Gastrocnemius medialis (tissue), 4 donors: Measurements from ENCODE around the gene OR4N5. TPM values are rescaled to one million over a fixed set of nuclear protein-coding genes. Genes with fewer than 3 reads are reported as not detected.
"Not testable (repeated sequence)": the region's sequence is repeated elsewhere in the genome, so short reads cannot be mapped to it uniquely, and the experiment has no call there.

Source experiments
- ATAC-seq, 2 donors: fragments of 150-250 bp; one replicate each; pipeline ENCODE4 v1.9.1; 2016
- DNase-seq, 2 donors: peaks; one replicate each; pipeline ENCODE4 v3.0.0-alpha.2; 2019
- H3K27ac ChIP-seq, 4 donors: fragments of 200-600 bp; sonication (generic); 1 replicate in 1 of 4; 2 replicates in 3 of 4; pipeline ENCODE4 v1.5.1; 2016 to 2018; ENCODE audit warnings: mild to moderate bottlenecking in 2 of 4, moderate library complexity in 1 of 4
- H3K27me3 ChIP-seq, 3 donors: fragments of 200-600 bp; sonication (generic) in 2 of 3; 1 replicate in 1 of 3; 2 replicates in 2 of 3; pipeline versions ENCODE4 v1.5.1 to v1.6.0; 2016 to 2019; ENCODE audit warnings: mild to moderate bottlenecking in 1 of 3, moderate library complexity in 1 of 3
- H3K36me3 ChIP-seq, 2 donors: fragments of 200-600 bp; sonication (generic) in 1 of 2; one replicate each; pipeline ENCODE4 v1.5.1; 2017 to 2018
- H3K4me1 ChIP-seq, 2 donors: fragments of 200-600 bp; sonication (generic) in 1 of 2; one replicate each; pipeline ENCODE4 v1.5.1; 2016 to 2017; ENCODE audit warnings: mild to moderate bottlenecking in 2 of 2
- H3K4me3 ChIP-seq, 4 donors: fragments of 200-600 bp; sonication (generic) in 3 of 4; 1 replicate in 1 of 4; 2 replicates in 3 of 4; pipeline ENCODE4 v1.5.1; 2016 to 2019; ENCODE audit warnings: mild to moderate bottlenecking in 2 of 4
- H3K9me3 ChIP-seq, 3 donors: fragments of 200-600 bp; sonication (generic) in 2 of 3; 1 replicate in 1 of 3; 2 replicates in 2 of 3; pipeline ENCODE4 v1.5.1; 2016 to 2019
- POLR2A ChIP-seq, 2 donors: fragments of 450-650 bp; IDR thresholded peaks; one replicate each; pipeline ENCODE4 v1.6.1; 2017; ENCODE audit warnings: antibody characterized with exemption in 2 of 2, mild to moderate bottlenecking in 2 of 2, moderate library complexity in 2 of 2
- in situ Hi-C, 4 donors: fragments of 200-750 bp; cut with MboI; loops; one replicate each; pipeline versions ENCODE4 v1.15.0 to v1.8.0; 2017; ENCODE audit warnings: low sequenced_read_pairs in 4 of 4
- intact Hi-C: fragments of 100-400 bp; cut with DNase I; formaldehyde crosslinking; loops from one replicate; pipeline ENCODE4 v1.15.1; 2023; ENCODE audit warnings: low total_unique reads
- total RNA-seq, 4 donors: library from RNA; depleted of rRNA; stranded (reverse); fragments of >200 nt; gene quantifications; one replicate each; pipeline versions ENCODE4 v1.1.0 to v1.2.3, GENCODE V29; 2016
- TF ChIP-seq, protein P1 (sequence below), 5 experiments: fragments of 450-650 bp in 3 of 5; fragments of 200-600 bp in 2 of 5; sonication (generic) in 2 of 5; IDR thresholded peaks in 4 of 5; conservative IDR thresholded peaks in 1 of 5; 1 replicate in 4 of 5; 2 replicates in 1 of 5; pipeline ENCODE4 v1.5.1; 2016 to 2019; ENCODE audit warnings: antibody characterized with exemption in 5 of 5, mild to moderate bottlenecking in 3 of 5, moderate library complexity in 3 of 5

Gene OR4N5
- total RNA-seq, 4 donors from 2014 or later: not detected

- intact Hi-C loops (no loop called here), in situ Hi-C loops (no loop called here)
- no peak for TF ChIP-seq POLR2A (IDR thresholded peaks at IDR 0.05)
- TF ChIP-seq, protein P1, sequence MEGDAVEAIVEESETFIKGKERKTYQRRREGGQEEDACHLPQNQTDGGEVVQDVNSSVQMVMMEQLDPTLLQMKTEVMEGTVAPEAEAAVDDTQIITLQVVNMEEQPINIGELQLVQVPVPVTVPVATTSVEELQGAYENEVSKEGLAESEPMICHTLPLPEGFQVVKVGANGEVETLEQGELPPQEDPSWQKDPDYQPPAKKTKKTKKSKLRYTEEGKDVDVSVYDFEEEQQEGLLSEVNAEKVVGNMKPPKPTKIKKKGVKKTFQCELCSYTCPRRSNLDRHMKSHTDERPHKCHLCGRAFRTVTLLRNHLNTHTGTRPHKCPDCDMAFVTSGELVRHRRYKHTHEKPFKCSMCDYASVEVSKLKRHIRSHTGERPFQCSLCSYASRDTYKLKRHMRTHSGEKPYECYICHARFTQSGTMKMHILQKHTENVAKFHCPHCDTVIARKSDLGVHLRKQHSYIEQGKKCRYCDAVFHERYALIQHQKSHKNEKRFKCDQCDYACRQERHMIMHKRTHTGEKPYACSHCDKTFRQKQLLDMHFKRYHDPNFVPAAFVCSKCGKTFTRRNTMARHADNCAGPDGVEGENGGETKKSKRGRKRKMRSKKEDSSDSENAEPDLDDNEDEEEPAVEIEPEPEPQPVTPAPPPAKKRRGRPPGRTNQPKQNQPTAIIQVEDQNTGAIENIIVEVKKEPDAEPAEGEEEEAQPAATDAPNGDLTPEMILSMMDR (IDR thresholded peaks at IDR 0.05 in 4 of 5, conservative IDR thresholded peaks at IDR 0.05 in 1 of 5): no peak
- no peak overlapping the region for H3K4me3 ChIP-seq
- no peak overlapping the region for H3K27ac ChIP-seq
- ATAC-seq (no peak), DNase-seq (no peak)
- no peaks in the 10 kb centered on the region for H3K4me1 ChIP-seq
- no peaks in the 10 kb centered on the region for H3K27me3 ChIP-seq
- no peaks in the 10 kb centered on the region for H3K36me3 ChIP-seq
- H3K9me3 ChIP-seq: no peaks in the 10 kb centered on the region
Observed at GRCh38 chr14:20164462-20164861, 25.8 kb downstream of the OR4N5 start.

GRCh38 chr14:20167091-20167490, 28.5 kb downstream of the OR4N5 start:
- TF ChIP-seq, protein P1 (IDR thresholded peaks at IDR 0.05 in 4 of 5, conservative IDR thresholded peaks at IDR 0.05 in 1 of 5): no peak
- no peak for TF ChIP-seq POLR2A (IDR thresholded peaks at IDR 0.05)
- no peaks in the 10 kb centered on the region for H3K27me3 ChIP-seq
- H3K36me3 ChIP-seq: no peaks in the 10 kb centered on the region
- H3K9me3 ChIP-seq: no peaks in the 10 kb centered on the region
- no peaks in the 10 kb centered on the region for H3K4me1 ChIP-seq
- in situ Hi-C loops (no loop called here), intact Hi-C loops (no loop called here)
- no peak overlapping the region for H3K4me3 ChIP-seq
- H3K27ac ChIP-seq: no peak overlapping the region
- DNase-seq (no peak), ATAC-seq (no peak)

DNA sequence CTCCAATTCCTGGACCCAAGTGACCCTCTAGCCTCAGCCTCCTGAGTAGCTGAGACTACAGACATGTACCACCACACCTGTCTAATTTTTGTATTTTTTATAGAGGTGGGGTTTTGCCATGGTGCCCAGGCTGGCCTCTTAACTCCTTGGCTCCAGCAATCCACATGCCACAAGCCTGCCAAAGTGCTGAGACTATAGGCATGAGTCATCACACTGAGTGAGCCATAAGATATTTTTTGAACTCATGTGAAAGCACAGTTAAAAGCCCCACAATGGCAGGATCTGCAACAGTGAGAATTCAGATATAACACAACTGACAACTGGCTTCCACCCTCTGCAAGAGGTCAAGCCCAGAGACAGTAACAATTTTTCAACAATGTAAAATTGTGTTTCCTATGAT, 31.2 kb downstream of the OR4N5 start:
- H3K4me3 ChIP-seq, H3K9me3 ChIP-seq, DNase-seq, intact Hi-C loops, in situ Hi-C loops, H3K4me1 ChIP-seq, H3K27me3 ChIP-seq, H3K27ac ChIP-seq, ATAC-seq, H3K36me3 ChIP-seq: not testable (repeated sequence)

DNA sequence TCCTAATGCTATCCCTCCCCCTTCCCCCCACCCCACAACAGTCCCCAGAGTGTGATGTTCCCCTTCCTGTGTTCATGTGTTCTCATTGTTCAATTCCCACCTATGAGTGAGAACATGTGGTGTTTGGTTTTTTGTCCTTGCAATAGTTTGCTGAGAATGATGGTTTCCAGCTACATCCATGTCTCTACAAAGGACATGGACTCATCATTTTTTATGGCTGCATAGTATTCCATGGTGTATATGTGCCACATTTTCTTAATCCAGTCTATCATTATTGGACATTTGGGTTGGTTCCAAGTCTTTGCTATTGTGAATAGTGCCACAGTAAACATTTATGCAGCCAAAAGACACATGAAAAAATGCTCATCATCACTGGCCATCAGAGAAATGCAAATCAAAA, 35.6 kb downstream of the OR4N5 start:
- H3K9me3 ChIP-seq, H3K36me3 ChIP-seq, H3K4me3 ChIP-seq, ATAC-seq, H3K4me1 ChIP-seq, in situ Hi-C loops, H3K27ac ChIP-seq, intact Hi-C loops, DNase-seq, H3K27me3 ChIP-seq: not testable (repeated sequence)

DNA sequence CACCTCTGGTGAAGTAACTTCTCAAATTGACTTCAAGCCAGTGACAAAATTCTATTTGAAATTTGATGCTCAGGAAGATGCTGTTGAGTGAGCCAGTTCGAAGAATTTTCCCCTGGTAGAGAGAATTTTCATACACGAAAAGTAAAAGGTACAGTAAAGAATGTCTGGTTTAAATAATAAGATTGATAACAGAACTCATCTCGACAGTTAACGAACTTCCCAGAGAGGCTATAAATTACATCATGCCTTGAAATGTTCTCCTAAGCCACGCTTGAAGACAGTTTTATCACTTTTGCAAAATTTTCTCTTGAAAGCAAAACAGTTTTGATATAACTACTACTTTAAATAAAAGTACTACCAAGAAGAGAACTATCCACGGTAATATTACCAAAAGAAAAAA, 37.7 kb downstream of the OR4N5 start:
- ATAC-seq (no peak), DNase-seq (no peak)
- TF ChIP-seq POLR2A (IDR thresholded peaks at IDR 0.05): no peak
- TF ChIP-seq, protein P1 (IDR thresholded peaks at IDR 0.05 in 4 of 5, conservative IDR thresholded peaks at IDR 0.05 in 1 of 5): no peak
- in situ Hi-C loops: no loop called here
- Histone ChIP-seq H3K9me3 (no peaks in the 10 kb centered on the region), H3K4me3 (no peak overlapping the region), H3K27ac (no peak overlapping the region), H3K36me3 (no peaks in the 10 kb centered on the region), H3K27me3 (no peaks in the 10 kb centered on the region), H3K4me1 (no peaks in the 10 kb centered on the region)
- intact Hi-C loops: no loop called here

DNA sequence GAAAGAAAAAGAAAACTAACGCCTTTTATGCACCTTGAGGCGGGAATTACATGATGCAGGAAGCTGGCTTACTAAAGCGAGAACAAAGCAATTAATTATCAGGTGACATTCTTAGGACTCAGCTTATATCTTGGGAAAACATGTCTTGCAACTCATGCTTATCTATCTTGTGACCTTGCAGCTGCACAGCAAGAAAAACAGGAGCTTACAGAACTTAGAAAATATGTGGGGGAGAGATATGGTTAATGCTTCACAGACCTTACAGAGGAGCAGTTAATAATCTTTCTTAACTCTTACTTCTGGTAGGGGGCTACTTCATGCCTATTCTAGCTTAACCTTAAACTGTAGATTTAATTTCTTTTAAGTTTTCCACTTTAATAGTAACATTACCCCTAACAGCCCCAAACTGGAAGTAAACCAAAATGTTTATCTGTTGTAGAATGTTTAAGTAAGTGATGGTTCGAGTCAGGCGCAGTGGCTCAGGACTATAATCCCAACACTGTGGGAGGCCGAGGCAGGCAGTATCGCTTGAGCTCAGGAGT, 38.9 kb downstream of the OR4N5 start:
- Histone ChIP-seq H3K27ac (no peak overlapping the region), H3K4me3 (no peak overlapping the region), H3K4me1 (no peaks in the 10 kb centered on the region), H3K27me3 (no peaks in the 10 kb centered on the region), H3K36me3 (no peaks in the 10 kb centered on the region), H3K9me3 (no peaks in the 10 kb centered on the region)
- no peak for TF ChIP-seq POLR2A (IDR thresholded peaks at IDR 0.05)
- TF ChIP-seq, protein P1 (IDR thresholded peaks at IDR 0.05 in 4 of 5, conservative IDR thresholded peaks at IDR 0.05 in 1 of 5): no peak
- no peak for DNase-seq
- ATAC-seq: no peak
- intact Hi-C loops (no loop called here), in situ Hi-C loops (no loop called here)
